Esophagus squamous epithelium (tissue), 5 donors: ENCODE data around the gene PIGU. TPM values are rescaled to one million over a fixed set of nuclear protein-coding genes. Genes with fewer than 3 reads are reported as not detected.

Source experiments
- DNase-seq: peaks from one replicate; lab custom pipeline; 2025; lab: John Stamatoyannopoulos, UW
- H3K27ac ChIP-seq, 4 donors: fragments of 200-600 bp; sonication (generic); one replicate each; pipeline ENCODE4 v1.5.1; 2016 to 2019; ENCODE audit warnings: mild to moderate bottlenecking in 1 of 4
- H3K27me3 ChIP-seq, 4 donors: fragments of 200-600 bp; sonication (generic); 1 replicate in 3 of 4; 2 replicates in 1 of 4; pipeline versions ENCODE4 v1.5.1 to v1.6.0; 2017 to 2021; ENCODE audit warnings: antibody characterized with exemption in 1 of 4
- H3K36me3 ChIP-seq, 3 donors: fragments of 200-600 bp; sonication (generic); one replicate each; pipeline ENCODE4 v1.5.1; 2016 to 2019
- H3K4me1 ChIP-seq, 3 donors: fragments of 200-600 bp; sonication (generic); one replicate each; pipeline ENCODE4 v1.5.1; 2017 to 2019
- H3K4me3 ChIP-seq, 4 donors: fragments of 200-600 bp; sonication (generic); 1 replicate in 3 of 4; 2 replicates in 1 of 4; pipeline ENCODE4 v1.5.1; 2016 to 2019; ENCODE audit warnings: mild to moderate bottlenecking in 2 of 4, moderate library complexity in 1 of 4
- H3K9me3 ChIP-seq, 3 donors: fragments of 200-600 bp; sonication (generic); one replicate each; pipeline ENCODE4 v1.5.1; 2016 to 2019
- POLR2A ChIP-seq, 4 donors: fragments of 450-650 bp; IDR thresholded peaks; one replicate each; pipeline ENCODE4 v1.6.1; 2017; ENCODE audit warnings: antibody characterized with exemption in 4 of 4, mild to moderate bottlenecking in 4 of 4, moderate library complexity in 3 of 4
- WGBS, 2 donors: methylation state at CpG; one replicate each; pipeline ENCODE4 v1.1.5; 2018; 5-methylcytosine and 5-hydroxymethylcytosine counted together
- intact Hi-C: fragments of 100-400 bp; cut with DNase I; formaldehyde crosslinking; loops from one replicate; pipeline ENCODE4 v1.15.0; 2022
- total RNA-seq, 4 donors: library from RNA; depleted of rRNA; stranded (reverse); fragments of >200 nt; gene quantifications; one replicate each; pipeline ENCODE4 v1.1.0, GENCODE V29; 2016
- TF ChIP-seq, protein P1 (sequence below), 6 experiments: fragments of 450-650 bp in 4 of 6; fragments of 200-600 bp in 2 of 6; sonication (generic) in 2 of 6; IDR thresholded peaks; one replicate each; pipeline ENCODE4 v1.5.1; 2016 to 2019; ENCODE audit warnings: antibody characterized with exemption in 6 of 6, mild to moderate bottlenecking in 4 of 6, moderate library complexity in 4 of 6
- donor health status: DM: yes; HTN: yes; CAD: no.

The PIGU gene
- total RNA-seq, 4 donors from 2014 or later, result 14.8 to 27.1 (median 17.6) TPM

DNA sequence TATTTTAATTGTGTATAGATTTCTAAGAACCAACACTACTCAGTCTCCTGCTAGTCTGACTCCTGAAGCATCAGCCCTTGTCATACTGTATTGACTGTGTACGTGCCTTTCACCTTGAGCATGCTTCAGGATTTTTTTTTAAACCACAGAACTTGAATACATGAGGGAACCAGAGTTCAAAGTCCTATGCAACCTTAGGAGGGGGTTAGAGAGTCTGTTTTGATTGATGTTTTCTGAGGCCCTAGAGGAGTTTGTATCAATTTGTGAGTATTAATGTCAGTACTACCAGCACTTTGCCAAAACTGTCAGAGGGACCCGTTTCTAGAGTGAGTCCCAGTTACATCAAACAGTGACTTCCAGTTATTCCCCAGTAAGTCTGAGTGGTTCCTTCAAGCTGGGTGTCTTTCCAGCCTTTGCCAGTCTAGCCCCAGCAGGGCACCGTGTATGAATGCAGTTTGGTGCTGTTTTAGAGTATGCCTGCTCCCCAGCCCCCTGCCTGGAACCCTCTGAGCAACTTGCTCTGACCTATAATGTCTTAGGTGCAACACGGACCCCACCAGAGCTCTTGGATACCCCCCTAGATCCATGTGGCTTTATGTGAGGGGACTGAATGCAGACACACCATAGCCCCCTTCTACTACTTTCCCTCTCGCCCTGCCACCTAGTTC is 35.8 kb upstream of the PIGU start:
- no peak for TF ChIP-seq POLR2A (IDR thresholded peaks at IDR 0.05)
- TF ChIP-seq, protein P1, sequence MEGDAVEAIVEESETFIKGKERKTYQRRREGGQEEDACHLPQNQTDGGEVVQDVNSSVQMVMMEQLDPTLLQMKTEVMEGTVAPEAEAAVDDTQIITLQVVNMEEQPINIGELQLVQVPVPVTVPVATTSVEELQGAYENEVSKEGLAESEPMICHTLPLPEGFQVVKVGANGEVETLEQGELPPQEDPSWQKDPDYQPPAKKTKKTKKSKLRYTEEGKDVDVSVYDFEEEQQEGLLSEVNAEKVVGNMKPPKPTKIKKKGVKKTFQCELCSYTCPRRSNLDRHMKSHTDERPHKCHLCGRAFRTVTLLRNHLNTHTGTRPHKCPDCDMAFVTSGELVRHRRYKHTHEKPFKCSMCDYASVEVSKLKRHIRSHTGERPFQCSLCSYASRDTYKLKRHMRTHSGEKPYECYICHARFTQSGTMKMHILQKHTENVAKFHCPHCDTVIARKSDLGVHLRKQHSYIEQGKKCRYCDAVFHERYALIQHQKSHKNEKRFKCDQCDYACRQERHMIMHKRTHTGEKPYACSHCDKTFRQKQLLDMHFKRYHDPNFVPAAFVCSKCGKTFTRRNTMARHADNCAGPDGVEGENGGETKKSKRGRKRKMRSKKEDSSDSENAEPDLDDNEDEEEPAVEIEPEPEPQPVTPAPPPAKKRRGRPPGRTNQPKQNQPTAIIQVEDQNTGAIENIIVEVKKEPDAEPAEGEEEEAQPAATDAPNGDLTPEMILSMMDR (IDR thresholded peaks at IDR 0.05), result no peak
- intact Hi-C loops, result no loop called here
- DNase-seq, result no peak
- Histone ChIP-seq H3K27me3 (no peaks in the 10 kb centered on the region), H3K9me3 (no peaks in the 10 kb centered on the region), H3K4me3 (no peak overlapping the region), H3K4me1 (peaks cover 6 to 38% (median 6%) of the 10 kb centered on the region in 3 donors), H3K27ac (no peak overlapping the region), H3K36me3 (peaks cover 0 to 62% (median 0%) of the 10 kb centered on the region in 3 donors)
- WGBS, 2 donors, result 67 to 71% methylated on average over 4 to 5 of the region's 5 CpGs

DNA sequence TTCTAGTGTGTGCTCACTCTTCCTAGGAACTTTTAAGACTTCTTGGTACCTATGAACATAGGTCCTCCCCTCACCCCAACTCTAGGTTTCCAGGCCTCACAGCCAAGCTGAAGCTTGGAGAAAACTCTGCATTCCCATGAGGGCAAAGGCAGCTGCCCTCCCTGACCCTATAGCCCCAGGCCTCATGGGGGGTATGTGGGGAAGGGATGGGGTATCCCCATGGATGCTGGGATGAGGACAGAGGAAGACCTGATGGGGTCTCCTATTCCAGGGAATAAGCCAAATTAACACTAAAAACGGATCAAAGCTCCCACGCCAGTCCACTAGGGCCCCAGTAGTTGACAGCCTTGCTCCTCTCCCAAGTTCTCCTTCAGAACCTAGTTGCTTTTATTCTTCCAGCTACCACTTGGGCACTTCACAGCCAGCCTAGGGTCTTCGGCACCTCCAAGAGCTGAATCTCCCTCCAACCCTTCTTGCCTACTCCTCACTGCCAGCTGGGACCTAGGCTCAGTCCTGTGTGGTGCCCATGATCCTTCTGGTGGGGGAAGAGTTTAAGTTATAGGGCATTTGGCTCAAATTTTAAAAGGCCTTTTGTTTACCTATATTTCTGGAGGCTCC is 35.0 kb upstream of the PIGU start:
- H3K27ac ChIP-seq, result no peak overlapping the region
- intact Hi-C loops, result no loop called here
- no peak for DNase-seq
- H3K4me3 ChIP-seq, result no peak overlapping the region
- H3K9me3 ChIP-seq, result no peaks in the 10 kb centered on the region
- peaks cover 6 to 45% (median 6%) of the 10 kb centered on the region in 3 donors for H3K4me1 ChIP-seq
- TF ChIP-seq, protein P1 (IDR thresholded peaks at IDR 0.05), result no peak
- TF ChIP-seq POLR2A (IDR thresholded peaks at IDR 0.05), result no peak
- no peaks in the 10 kb centered on the region for H3K27me3 ChIP-seq
- WGBS, 2 donors, result 92 to 97% methylated on average over 3 of the region's 3 CpGs
- H3K36me3 ChIP-seq, result peaks cover 0 to 59% (median 0%) of the 10 kb centered on the region in 3 donors

DNA sequence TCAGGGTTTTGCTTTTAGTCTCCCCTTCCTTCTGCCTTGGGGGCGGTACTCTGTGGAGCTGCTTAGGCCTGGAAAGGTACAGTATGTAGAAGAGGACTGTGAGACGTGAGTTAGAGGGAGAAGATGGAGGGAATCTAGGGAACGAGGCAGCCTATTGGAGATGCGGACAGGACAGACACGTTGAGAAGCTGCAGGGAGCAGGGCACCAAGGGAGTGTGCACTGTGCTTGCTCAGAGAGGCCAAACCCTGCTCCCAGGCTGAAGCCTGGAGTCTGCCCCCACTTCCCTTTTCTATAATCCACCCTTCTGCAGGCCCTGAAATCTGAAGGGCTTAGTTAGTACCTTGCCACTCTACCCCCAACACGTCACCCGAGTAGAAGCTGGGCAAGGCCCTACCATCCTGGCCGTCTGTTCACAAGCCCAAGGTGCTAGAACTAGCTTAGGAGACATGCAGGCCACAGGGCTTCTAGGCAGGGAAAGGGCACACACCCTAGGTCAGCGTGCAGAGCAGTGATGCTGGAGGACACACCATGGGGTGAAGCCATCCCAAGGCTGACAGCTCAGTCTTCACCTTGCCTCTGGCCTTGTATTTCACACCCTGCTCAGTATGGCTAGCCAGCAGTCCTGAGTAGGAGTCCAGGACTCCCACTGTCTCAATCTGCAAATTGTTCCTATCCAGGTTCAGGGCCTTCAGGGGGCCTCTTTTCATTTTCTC is 34.1 kb upstream of the PIGU start:
- Histone ChIP-seq H3K27me3 (no peaks in the 10 kb centered on the region), H3K36me3 (peaks cover 0 to 56% (median 0%) of the 10 kb centered on the region in 3 donors), H3K4me3 (peak overlapping the region in 1 of 4 donors; percentile 77), H3K9me3 (no peaks in the 10 kb centered on the region), H3K27ac (peak overlapping the region in 2 of 4 donors; percentile 95 to 96), H3K4me1 (peaks cover 6 to 54% (median 6%) of the 10 kb centered on the region in 3 donors)
- TF ChIP-seq, protein P1 (IDR thresholded peaks at IDR 0.05), result no peak
- TF ChIP-seq POLR2A (IDR thresholded peaks at IDR 0.05), result no peak
- intact Hi-C loops, result no loop called here
- WGBS, 2 donors, result 75 to 92% methylated on average over 5 to 8 of the region's 9 CpGs
- no peak for DNase-seq

DNA sequence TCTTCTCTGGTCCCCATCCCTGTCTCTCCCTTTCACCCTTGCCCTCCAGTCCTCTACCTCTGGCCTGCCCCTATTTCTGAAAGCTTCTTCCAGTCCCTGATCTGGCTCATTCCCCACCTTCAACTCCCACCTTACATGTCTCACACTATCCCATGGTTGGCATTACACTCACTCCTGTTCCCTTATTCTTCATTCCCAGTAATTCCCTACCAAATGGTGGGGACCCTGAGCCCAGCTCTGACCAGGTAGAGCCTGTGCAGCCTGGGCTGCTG is 33.6 kb upstream of the PIGU start:
- peaks cover 6 to 59% (median 11%) of the 10 kb centered on the region in 3 donors for H3K4me1 ChIP-seq
- peaks cover 0 to 51% (median 0%) of the 10 kb centered on the region in 3 donors for H3K36me3 ChIP-seq
- H3K27ac ChIP-seq, result peak overlapping the region; percentile 83 to 96 (median 90)
- peak overlapping the region in 3 of 4 donors; percentile 75 to 88 (median 77) for H3K4me3 ChIP-seq
- DNase-seq, result no peak
- TF ChIP-seq POLR2A (IDR thresholded peaks at IDR 0.05), result no peak
- TF ChIP-seq, protein P1 (IDR thresholded peaks at IDR 0.05), result no peak
- H3K9me3 ChIP-seq, result no peaks in the 10 kb centered on the region
- intact Hi-C loops, result no loop called here
- no peaks in the 10 kb centered on the region for H3K27me3 ChIP-seq
